HG02678 (cell line): ENCODE data around the gene CCNY.
A peak's percentile ranks its signal among the peaks of the same experiment; 100 is the strongest.
"Not testable (repeated sequence)": the region's sequence is repeated elsewhere in the genome, so short reads cannot be mapped to it uniquely, and the experiment has no call there.

Experiments used
- ATAC-seq: cut with Tn5 transposase; IDR thresholded peaks from one replicate; pipeline ENCODE4 v1.9.1; 2021; ENCODE audit warnings: mild to moderate bottlenecking, moderate library complexity; ENCODE audit not compliant: unreplicated experiment

The CCNY gene

GRCh38 chr10:35336084-35336831 is at the start of gene CCNY:
CCNY (plus strand) TSS chr10:35336509; CDS start chr10:35337054, 545 bp downstream.
- peak; percentile 67 for ATAC-seq

- no peak for ATAC-seq
Measured at GRCh38 chr10:35289198-35289597, 47.1 kb upstream of the CCNY start.

GRCh38 chr10:35294506-35294905 is 41.8 kb upstream of the CCNY start:
- ATAC-seq, result no peak

- no peak for ATAC-seq
Measured at GRCh38 chr10:35299016-35299415, 37.3 kb upstream of the CCNY start.

GRCh38 chr10:35300063-35300699 is 36.1 kb upstream of the CCNY start:
- peak; percentile 91 for ATAC-seq

GRCh38 chr10:35304649-35305048 is 31.7 kb upstream of the CCNY start:
- ATAC-seq, result no peak

- ATAC-seq, result no peak
Measured at GRCh38 chr10:35306852-35307251, 29.5 kb upstream of the CCNY start.

GRCh38 chr10:35307297-35307696 is 29.0 kb upstream of the CCNY start:
- no peak for ATAC-seq

- ATAC-seq, result no peak
Measured at GRCh38 chr10:35308809-35309208, 27.5 kb upstream of the CCNY start.

- ATAC-seq, result not testable (repeated sequence)
Measured at GRCh38 chr10:35314142-35314541, 22.2 kb upstream of the CCNY start.

GRCh38 chr10:35315235-35315634 is 21.1 kb upstream of the CCNY start:
- ATAC-seq, result not testable (repeated sequence)

GRCh38 chr10:35316218-35316967 is 19.9 kb upstream of the CCNY start:
- ATAC-seq, result peak; percentile 57

GRCh38 chr10:35318551-35318950 is 17.8 kb upstream of the CCNY start:
- ATAC-seq, result no peak

- no peak for ATAC-seq
Measured at GRCh38 chr10:35320341-35320740, 16.0 kb upstream of the CCNY start.

- no peak for ATAC-seq
Measured at GRCh38 chr10:35322636-35323035, 13.7 kb upstream of the CCNY start.

- no peak for ATAC-seq
Measured at GRCh38 chr10:35324196-35324595, 12.1 kb upstream of the CCNY start.

GRCh38 chr10:35326466-35327235 is 9.7 kb upstream of the CCNY start:
- no peak for ATAC-seq

- no peak for ATAC-seq
Measured at GRCh38 chr10:35327790-35328403, 8.4 kb upstream of the CCNY start.

GRCh38 chr10:35328404-35329037 is 7.8 kb upstream of the CCNY start:
- ATAC-seq, result peak; percentile 41

- no peak for ATAC-seq
Measured at GRCh38 chr10:35329520-35329919, 6.8 kb upstream of the CCNY start.
